HUES6 (cell line): Measurements from ENCODE around the gene KIAA0319L.

Source experiments
- H3K27ac ChIP-seq: 2 replicates; pipeline ENCODE4 v1.7.0; 2013; ENCODE audit warnings: low read depth, mild to moderate bottlenecking, low read length, inconsistent platforms
- H3K27me3 ChIP-seq: 2 replicates; pipeline ENCODE4 v1.6.1; 2013; ENCODE audit warnings: low read length; ENCODE audit not compliant: control insufficient read depth, insufficient read depth
- H3K36me3 ChIP-seq: 2 replicates; pipeline ENCODE4 v1.6.1; 2013; ENCODE audit warnings: low read length; ENCODE audit not compliant: control insufficient read depth, insufficient read depth
- H3K4me1 ChIP-seq: 2 replicates; pipeline ENCODE4 v1.6.1; 2013; ENCODE audit warnings: low read length; ENCODE audit not compliant: control insufficient read depth, insufficient read depth
- H3K4me3 ChIP-seq: 2 replicates; pipeline ENCODE4 v1.5.1; 2013; ENCODE audit warnings: low read depth, low read length
- H3K9ac ChIP-seq: one replicate; pipeline ENCODE4 v1.6.1; 2013; ENCODE audit warnings: mild to moderate bottlenecking, low read length
- H3K9me3 ChIP-seq: 2 replicates; pipeline ENCODE4 v1.6.1; 2013; ENCODE audit warnings: low read depth, low read length; ENCODE audit not compliant: control insufficient read depth, insufficient read depth

Gene KIAA0319L

GRCh38 chr1:35506960-35507912 is 50.0 kb downstream of the KIAA0319L start:
- H3K4me3 ChIP-seq = no peak overlapping the region

DNA sequence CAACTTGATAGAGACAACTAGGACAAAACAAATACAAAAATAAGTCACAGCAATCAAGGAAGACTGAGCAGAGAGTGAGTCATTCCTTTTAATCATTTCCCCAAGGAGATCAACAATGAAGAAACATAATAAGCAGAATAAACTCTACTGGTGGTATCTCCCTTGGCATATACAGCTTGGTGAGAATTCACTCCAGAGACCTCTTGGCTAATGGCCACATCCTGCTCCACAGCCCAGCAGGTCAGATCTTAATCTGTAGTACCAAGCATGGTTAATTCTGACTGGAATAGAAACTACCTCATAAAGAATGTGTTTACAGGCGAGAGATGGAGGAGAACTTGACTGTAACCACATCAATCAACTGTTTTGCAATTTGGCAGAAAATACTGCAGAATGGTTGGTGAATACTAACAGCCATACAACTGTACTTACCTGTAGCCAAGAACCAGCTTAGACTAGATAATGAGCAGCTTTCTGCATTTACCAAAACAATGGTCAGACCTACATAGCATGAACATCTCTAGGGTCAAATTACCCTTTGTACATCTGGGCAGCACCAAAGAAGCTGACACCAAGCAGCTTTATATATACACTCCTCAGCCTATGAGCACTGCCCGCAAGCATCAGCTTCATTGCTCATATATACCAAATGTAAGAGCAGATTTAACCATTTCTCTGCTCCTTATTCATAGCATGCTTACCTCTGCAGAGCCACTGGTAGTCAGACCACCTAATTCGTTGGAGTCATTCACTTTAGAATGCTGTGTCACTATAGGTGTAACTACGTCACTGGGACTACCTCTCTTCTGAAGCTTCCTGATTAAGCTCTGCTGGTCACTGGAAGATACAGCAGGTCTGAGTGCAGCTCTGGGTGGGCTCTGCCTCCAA is 51.0 kb downstream of the KIAA0319L start:
- H3K4me3 ChIP-seq = no peak overlapping the region
- H3K4me1 ChIP-seq = no peaks in the 10 kb centered on the region
- H3K9me3 ChIP-seq = no peaks in the 10 kb centered on the region
- H3K9ac ChIP-seq = no peak overlapping the region
- H3K27me3 ChIP-seq = no peaks in the 10 kb centered on the region
- no peak overlapping the region for H3K27ac ChIP-seq
- peaks cover 23% of the 10 kb centered on the region for H3K36me3 ChIP-seq

More at GRCh38 chr1:35506960-35507912, 50.0 kb downstream of the KIAA0319L start:
- Histone ChIP-seq H3K27ac (no peak overlapping the region; the same call in 1 of the 2 replicates), H3K9me3 (no peaks in the 10 kb centered on the region), H3K9ac (peak overlapping the region; percentile 4), H3K36me3 (peaks cover 23% of the 10 kb centered on the region), H3K27me3 (no peaks in the 10 kb centered on the region), H3K4me1 (no peaks in the 10 kb centered on the region)

DNA sequence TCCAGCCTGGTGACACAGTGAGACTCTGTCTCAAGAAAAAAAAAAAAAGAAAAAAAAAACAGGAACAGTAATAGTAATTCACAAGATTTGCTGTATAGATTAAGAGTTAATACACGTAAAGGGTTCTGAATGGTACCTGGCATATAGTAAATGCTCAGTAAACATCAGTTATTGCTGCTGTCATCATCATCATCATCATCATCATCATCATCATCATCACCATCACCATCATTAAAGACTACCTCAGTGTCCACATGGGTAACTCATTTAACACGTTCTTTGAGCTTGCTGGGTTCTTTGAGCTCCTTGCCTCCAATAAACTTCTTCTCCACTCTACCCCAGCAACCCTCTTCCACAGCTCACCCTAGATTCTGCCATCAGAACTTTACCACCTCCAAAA is 55.0 kb downstream of the KIAA0319L start:
- H3K9ac ChIP-seq = no peak overlapping the region
- H3K36me3 ChIP-seq = peaks cover 21% of the 10 kb centered on the region

DNA sequence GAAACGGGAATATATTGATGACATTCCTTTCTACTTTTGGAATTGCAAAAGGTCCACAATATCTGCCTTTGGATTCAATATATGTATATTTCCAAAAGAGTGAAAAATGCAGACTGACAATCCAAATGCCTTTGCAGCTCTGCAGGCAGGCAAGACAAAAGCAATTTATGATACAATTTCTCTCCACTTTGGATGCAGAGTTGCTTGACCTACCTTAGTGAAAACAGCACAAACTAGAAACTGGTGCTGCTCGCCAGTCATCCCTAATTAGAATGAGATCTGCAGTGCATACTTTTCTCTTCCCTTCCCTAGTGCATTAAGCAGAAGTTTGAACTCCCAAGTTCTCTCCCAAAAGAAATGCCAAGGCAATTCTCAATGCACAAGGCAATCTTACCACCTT is 56.8 kb downstream of the KIAA0319L start:
- peaks cover 7% of the 10 kb centered on the region; the same call in 1 of the 2 replicates for H3K36me3 ChIP-seq
- H3K4me1 ChIP-seq = no peaks in the 10 kb centered on the region
- no peak overlapping the region for H3K9ac ChIP-seq
- H3K27me3 ChIP-seq = no peaks in the 10 kb centered on the region
- H3K9me3 ChIP-seq = no peaks in the 10 kb centered on the region
- no peak overlapping the region for H3K27ac ChIP-seq
- no peak overlapping the region for H3K4me3 ChIP-seq

More for the DNA sequence above, 55.0 kb downstream of the KIAA0319L start:
- Histone ChIP-seq H3K4me1 (no peaks in the 10 kb centered on the region), H3K27me3 (no peaks in the 10 kb centered on the region), H3K27ac (no peak overlapping the region), H3K4me3 (no peak overlapping the region), H3K9me3 (no peaks in the 10 kb centered on the region)

DNA sequence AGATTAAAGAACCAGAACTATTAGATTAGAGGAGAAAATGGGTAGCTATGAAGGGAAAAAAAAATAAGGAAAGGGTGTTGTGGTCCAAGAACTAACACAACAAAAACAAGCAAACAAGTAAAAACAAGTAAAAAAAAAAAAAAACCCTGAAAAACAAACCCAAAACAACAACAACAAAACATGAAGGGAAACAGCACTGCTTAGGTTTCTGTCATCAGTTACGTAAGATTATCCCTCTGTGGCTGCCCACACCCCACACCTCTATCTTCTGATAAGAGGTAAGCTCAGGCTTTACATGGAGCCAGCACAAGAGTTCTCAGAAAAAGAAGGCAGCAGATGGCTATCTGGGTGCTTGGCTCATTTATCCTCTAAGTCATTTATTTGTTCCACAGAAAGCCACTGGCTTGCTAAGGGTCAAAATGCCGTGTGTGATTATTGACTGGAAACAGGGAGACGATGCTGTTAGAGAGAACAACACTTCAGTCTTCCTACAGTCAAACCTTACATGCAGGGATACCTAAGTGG is 57.5 kb downstream of the KIAA0319L start:
- no peaks in the 10 kb centered on the region for H3K27me3 ChIP-seq
- H3K36me3 ChIP-seq = peaks cover 4% of the 10 kb centered on the region; the same call in 1 of the 2 replicates
- no peak overlapping the region for H3K27ac ChIP-seq
- no peaks in the 10 kb centered on the region for H3K9me3 ChIP-seq
- H3K4me1 ChIP-seq = no peaks in the 10 kb centered on the region
- H3K4me3 ChIP-seq = no peak overlapping the region
- no peak overlapping the region for H3K9ac ChIP-seq

DNA sequence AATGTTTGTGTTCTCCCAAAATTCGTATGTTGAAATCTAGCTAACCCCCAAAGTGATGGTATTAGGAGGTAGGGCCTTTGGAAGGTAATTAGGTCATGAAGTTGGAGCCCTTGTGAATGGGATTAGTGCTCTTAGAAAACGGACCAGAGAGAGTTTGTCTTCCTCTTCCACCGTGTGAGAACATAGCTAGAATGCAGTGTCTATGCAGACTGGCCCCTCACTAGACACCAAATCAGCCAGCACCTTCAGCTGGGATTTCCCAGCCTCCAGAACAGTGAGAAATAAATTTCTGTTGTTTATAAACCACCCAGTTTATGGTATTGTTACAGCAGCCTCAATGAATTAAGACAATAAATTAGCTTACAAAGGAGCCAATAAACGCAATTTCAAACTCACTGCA is 58.0 kb downstream of the KIAA0319L start:
- peaks cover 4% of the 10 kb centered on the region; the same call in 1 of the 2 replicates for H3K36me3 ChIP-seq
- no peak overlapping the region for H3K27ac ChIP-seq
- no peaks in the 10 kb centered on the region for H3K27me3 ChIP-seq
- H3K4me1 ChIP-seq = no peaks in the 10 kb centered on the region
- H3K9me3 ChIP-seq = no peaks in the 10 kb centered on the region
- no peak overlapping the region for H3K9ac ChIP-seq
- H3K4me3 ChIP-seq = no peak overlapping the region

DNA sequence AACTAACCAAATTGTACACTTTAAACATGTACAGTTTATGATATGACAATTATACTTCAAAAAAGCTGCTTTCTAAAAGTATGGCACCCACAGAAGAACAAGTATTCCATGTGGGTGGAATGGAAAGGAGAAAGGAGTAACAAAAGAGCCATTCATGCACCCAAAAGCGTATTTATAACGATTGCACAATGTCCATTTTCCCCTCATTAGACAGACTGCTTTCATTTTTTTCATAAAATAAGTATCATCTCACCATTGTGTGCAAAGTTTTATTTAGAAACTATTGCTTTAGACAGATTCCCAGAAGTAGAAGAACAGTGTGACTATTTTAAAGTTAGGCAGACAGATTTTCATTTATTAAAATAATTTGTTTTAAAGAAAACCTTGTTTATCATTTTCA is 59.6 kb downstream of the KIAA0319L start:
- Histone ChIP-seq H3K36me3 (peaks cover 4% of the 10 kb centered on the region; the same call in 1 of the 2 replicates), H3K27me3 (no peaks in the 10 kb centered on the region), H3K4me3 (no peak overlapping the region), H3K9me3 (peaks cover 3% of the 10 kb centered on the region; the same call in 1 of the 2 replicates), H3K9ac (no peak overlapping the region), H3K4me1 (no peaks in the 10 kb centered on the region), H3K27ac (no peak overlapping the region)

- H3K4me3 ChIP-seq = no peak overlapping the region
- no peaks in the 10 kb centered on the region for H3K4me1 ChIP-seq
- no peaks in the 10 kb centered on the region for H3K27me3 ChIP-seq
- peaks cover 8% of the 10 kb centered on the region for H3K36me3 ChIP-seq
- H3K27ac ChIP-seq = no peak overlapping the region
- peaks cover 3% of the 10 kb centered on the region; the same call in 1 of the 2 replicates for H3K9me3 ChIP-seq
- H3K9ac ChIP-seq = no peak overlapping the region
Observed at GRCh38 chr1:35490250-35490649, 67.0 kb downstream of the KIAA0319L start.

- Histone ChIP-seq H3K27ac (no peak overlapping the region), H3K27me3 (no peaks in the 10 kb centered on the region), H3K4me1 (no peaks in the 10 kb centered on the region), H3K4me3 (no peak overlapping the region), H3K9ac (no peak overlapping the region), H3K9me3 (peaks cover under 1% of the 10 kb centered on the region; the same call in 1 of the 2 replicates), H3K36me3 (peaks cover 4% of the 10 kb centered on the region; the same call in 1 of the 2 replicates)
Observed at GRCh38 chr1:35488336-35488735, 68.9 kb downstream of the KIAA0319L start.

DNA sequence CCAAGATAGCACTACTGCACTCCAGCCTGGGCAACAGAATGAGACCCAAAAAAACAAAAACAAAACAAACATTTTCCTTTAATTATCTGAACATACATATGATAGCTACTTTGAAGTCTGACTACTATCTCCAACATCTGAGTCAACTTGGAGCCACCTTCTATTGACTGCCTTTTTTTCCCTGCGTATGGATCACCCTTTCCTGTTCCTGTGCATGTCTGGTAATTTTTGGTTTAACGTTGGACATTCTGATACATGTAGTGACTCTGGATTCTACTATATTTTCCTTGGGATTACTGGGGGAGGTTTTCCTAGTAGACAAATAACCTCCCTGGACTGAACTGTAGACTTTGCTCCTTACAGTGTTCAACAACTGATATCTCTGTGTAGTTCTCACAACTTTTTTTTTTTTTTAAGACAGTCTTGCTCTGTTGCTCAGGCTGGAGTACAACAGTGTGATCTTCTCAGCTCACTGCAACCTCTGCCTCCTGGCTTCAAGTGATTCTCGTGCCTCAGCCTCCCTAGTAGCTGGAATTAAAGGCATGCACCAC is 70.3 kb downstream of the KIAA0319L start:
- no peak overlapping the region for H3K27ac ChIP-seq
- peaks cover 4% of the 10 kb centered on the region; the same call in 1 of the 2 replicates for H3K36me3 ChIP-seq
- no peaks in the 10 kb centered on the region for H3K4me1 ChIP-seq
- no peak overlapping the region for H3K9ac ChIP-seq
- no peak overlapping the region for H3K4me3 ChIP-seq
- no peaks in the 10 kb centered on the region for H3K27me3 ChIP-seq
- H3K9me3 ChIP-seq = no peaks in the 10 kb centered on the region
